ENCODE results near the gene C5orf58. TPM values are rescaled to one million over a fixed set of nuclear protein-coding genes. Genes with fewer than 3 reads are reported as not detected.
A peak's percentile ranks its signal among the peaks of the same experiment; 100 is the strongest.

Gene C5orf58
- total RNA-seq, 1 donor from 2014 or later, result not detected

DNA sequence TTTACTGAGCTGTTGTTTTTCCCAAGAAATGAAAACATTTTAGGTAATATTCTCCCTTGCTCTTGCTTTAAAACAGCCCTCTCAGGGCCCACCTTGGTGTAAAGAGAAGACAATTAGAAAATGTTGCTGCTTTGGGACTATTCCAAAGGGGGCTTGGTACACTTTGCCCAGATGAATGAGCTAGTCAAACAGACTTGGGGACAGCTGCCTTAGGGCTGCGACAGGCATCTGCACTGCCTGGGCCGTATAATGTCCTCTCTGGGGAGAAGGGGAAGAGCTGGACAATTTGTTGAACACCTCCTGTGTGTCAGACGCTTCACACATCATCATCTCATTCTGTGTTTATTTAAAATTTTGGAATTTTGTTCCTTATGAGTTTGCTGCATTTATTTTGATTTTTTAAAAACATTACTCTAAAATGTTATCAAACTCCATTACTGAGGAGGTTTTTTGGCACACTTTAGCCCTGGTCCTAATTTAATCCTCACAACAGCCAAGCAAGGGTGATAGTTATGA, 28.8 kb downstream of the C5orf58 start:
- DNase-seq, result no peak

GRCh38 chr5:170262061-170263045, 29.6 kb downstream of the C5orf58 start:
- no peak for DNase-seq

DNA sequence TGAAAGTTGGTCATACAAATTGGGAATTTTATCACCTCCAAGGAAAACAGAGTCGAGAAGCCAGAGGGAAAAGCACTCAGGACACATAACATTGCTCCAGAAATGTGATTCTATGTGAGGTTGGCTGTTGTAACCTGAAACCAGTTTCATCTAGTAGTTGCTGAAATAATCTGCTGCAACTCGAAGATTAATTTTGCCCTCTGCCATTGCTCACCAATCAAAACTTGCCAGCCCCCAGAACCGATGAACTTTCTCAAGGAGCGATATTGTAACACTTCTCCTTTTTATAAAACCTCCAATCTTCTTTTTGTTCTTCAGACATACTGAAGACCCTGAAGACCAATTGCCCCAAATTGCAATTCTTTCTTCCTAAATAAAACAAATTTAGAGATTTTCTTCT, 31.1 kb downstream of the C5orf58 start:
- DNase-seq, result no peak

DNA sequence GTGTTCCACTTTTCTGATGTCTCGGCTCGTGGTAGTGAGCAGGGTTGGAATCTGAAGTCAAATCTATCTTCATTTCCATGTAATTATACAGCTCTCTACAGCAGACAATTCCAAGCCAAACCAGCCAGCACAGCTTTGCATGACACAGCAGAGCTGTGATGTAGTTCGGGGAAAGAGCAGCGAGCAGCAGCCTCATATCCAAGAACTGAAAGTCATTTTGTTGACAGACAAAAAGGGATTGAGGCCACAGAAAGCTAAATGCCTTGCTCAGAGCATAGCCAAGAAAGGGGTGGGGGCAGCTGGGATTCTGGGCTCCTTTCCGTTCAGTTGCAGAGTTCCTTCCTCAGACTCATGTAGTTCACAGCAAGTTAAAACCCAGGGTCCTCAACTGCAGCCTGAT, 32.7 kb downstream of the C5orf58 start:
- no peak for DNase-seq

DNA sequence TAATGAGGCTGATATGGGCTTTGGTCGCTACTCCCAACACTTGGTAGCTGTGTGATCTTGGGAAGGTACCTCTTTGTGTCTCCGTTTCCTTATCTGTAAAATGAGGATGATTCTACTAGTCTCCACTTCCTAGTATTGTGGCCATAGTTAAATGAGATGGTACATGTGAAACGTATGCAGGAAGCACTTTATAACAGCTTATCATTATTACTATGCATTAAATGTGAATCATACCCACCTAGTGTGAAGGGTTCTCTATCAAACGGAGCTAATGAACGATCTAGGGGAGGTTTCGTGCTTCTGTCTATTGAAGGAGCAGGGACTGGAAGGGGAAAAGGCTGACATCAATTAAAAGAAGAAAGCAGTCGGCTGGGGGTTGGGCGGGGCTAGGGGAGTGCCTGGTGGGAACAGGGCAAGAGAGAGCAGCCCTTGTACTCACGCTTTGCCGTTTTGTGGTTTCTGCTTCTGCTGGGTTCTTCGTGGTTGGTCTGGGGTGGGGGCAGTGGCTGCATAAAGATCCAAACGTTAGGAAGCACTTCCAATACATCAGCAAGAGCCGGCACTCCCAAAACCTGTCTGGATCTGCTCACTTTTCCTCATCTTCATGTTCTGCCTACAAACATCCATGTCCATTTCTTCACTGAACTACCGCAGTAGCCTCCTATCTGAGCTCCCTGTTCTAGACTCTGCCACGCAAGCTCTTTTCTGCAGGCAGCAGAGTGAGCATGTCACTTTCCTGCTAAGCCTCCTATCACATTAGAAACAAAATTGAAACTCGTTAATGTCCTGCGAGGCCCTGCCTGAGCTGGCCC, 34.0 kb downstream of the C5orf58 start:
- no peak for DNase-seq

DNA sequence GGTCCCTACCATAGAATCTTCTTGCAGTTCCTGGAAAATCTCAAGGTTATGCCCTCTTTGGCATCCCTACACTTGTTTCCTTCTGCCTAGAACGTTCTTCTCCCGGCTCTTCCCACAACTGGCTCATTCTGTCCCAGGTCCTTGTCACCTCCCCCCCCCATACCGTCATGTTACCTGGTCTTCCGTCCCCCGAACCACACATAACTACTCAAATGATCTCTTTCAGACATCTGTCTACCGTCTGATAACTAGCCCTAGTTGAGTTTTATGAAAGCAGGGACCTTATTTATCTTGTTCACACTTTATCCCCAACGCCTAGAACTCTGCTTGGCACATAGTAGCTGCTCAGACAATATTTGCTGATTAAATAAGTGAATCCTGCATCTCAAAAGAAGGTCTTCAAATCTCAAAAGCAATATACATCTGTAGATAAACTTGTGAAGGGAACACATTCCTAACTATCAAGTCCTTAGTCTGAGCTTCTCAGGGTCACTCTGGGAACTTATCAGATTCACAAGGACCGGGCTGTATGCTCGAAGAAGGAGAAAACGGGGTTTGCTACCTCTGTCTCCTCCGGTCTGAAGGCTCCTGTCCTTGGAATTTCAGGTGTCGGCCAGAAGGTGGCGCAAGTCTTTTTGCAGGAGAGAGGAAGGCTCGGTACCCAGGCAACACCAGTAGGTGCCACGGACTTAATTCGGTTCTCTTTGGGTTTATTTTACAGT, 34.8 kb downstream of the C5orf58 start:
- DNase-seq, result peak; percentile 87

- no peak for DNase-seq
Measured at GRCh38 chr5:170268153-170268689, 35.4 kb downstream of the C5orf58 start.

DNA sequence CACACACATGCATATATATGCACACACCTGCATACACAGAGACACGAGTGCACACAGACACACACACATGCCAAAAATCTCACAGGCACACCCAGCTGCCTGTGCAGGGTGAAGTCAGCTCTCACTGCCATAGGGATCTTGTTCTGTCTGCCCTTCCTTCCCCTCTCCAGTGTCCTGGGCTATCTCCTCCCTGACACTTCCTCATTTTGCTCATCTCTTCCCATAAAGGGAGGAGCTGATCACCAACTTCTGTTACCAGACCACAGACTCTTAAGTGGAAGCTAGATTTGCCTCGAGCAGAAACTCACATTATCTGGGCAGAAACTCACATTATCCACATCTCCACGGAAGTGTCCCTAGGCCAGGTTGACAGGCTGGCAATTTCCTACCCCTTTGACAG, 36.1 kb downstream of the C5orf58 start:
- DNase-seq, result no peak

- peak; percentile 71 for DNase-seq
Measured at GRCh38 chr5:170269579-170269978, 36.8 kb downstream of the C5orf58 start.

DNA sequence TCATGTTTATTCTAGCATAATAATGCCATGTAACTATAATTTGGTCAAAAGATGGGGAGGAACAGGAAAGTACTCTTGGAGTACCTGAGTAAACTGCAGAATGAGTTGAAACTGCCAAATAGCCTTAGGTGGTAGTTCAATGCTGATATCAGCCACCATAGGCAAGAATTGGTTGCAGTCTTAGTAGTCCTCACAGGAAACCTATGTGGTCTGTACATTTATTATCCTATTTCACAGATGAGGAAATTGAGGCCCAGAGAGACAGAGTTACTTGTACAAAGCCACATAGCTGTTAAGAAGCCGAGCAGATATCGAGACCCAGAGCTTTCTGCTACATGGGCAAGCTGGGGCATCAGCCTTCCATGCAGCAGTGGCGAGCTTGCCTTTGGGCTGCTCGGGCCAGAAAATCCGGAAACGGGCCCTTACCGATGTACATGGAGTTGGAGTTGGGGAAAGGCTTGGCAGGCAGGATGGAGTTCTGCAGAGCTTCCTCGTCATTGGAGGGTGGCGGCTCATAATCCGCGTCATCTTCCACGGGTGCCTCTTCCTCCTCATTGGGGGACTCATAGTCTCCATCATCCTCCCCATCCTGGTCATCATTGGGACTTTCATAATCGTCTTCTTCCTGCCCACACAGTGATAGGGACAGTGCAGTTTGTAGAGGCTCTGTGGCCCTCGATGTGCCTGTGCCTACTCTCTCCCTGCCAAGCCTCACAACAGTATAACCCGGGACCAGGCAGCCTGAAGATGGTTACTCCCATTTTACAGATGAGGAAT, 37.7 kb downstream of the C5orf58 start:
- no peak for DNase-seq

DNA sequence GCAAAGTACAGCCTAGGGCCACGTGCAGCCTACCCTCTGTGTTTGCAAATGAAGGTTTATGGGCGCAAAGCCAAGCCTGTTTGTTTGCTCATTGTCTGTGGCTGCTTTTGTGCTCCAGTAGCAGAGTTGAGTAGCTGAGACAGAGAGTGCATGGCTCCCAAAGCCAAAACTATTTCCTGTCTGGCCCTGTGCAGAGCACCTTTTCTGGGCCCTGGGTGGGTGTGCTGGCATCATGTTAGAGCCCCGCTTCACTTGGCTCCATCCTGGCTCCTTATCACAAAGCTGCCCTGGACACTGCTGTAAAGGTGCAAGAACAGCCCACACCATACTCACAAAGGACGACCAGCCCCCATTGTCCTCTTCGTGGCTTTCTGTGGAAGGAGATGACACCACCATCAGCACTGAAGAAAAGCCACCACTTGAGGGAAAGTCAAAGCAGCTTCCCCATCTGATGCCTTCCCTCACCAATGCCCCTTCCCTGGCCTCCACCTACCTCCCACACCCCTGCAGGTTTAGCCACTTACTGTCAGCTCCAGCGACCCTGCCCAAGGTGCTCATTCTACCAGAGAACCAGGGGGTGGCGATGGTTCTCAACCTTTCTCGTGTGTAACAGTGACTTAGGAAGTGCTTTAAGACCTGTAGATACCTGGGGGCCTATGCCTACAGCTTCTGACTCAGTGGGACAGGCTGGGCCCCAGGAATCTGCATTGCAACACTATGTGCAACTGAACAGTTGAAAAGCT, 41.4 kb downstream of the C5orf58 start:
- DNase-seq, result peak; percentile 26

GRCh38 chr5:170275376-170275994, 42.7 kb downstream of the C5orf58 start:
- DNase-seq, result no peak

GRCh38 chr5:170276140-170276539, 43.4 kb downstream of the C5orf58 start:
- no peak for DNase-seq

DNA sequence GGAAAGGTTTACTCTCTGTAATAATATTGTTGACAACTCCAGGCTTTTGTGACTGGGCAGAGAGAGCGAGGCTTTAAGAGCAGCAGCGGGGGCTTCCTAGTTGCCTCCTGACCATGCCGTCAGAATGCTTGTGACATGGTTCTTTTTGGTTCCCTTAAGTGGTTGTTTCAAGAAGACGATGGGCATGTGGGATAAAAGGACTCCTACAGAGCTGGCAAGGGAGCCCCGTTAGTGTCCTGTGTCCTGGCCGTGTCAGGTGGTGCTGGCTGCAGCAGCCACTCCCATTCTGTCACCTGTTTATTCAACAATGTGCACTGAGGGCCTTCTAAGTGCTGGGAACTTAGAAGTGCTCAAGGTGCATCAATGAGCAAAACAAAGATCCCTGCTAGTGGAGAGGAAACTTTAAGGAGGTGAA, 45.1 kb downstream of the C5orf58 start:
- DNase-seq, result no peak

- DNase-seq, result peak; percentile 9
Measured at GRCh38 chr5:170278611-170279458, 46.0 kb downstream of the C5orf58 start.

DNA sequence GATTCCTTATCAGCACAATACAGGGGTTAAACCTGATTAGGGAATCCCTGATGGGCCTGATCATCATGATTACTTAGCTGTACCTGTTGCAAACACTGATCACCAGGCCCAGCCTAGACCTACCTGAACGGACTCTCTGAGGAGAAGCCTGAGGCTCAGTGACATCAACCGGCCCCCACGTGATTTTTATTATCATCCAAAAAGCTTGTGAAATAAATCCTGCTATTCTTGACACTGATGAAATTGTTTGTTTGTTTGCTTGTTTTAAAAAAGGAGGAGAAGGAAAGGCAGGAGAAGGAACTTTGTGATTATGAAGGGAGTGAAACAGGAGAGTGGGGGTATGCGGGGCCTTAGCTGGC, 46.7 kb downstream of the C5orf58 start:
- no peak for DNase-seq

DNA sequence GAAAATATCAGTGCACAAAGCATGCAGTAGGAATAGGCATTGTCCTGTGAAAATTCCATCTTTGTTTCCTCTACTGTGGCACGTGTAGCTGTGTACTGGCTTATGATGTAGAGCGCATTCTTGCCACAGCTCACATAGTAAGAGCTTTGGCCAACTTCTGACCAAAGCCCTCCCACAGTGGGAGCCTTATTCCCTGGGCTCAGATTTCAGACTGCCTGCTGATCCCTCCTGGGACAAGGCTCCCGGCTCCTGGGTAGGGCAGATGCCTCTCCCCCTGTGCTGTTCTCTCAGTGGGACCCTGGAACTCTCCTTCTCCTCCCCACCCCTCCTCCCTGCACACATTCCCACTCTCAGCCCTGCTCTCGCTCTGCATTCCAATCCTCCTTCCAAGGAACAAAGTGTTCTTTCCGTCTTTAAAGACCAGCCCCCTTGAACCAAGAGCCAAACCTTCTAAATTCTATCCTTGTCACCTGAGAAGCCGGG, 47.3 kb downstream of the C5orf58 start:
- no peak for DNase-seq

GRCh38 chr5:170283296-170283695, 50.5 kb downstream of the C5orf58 start:
- no peak for DNase-seq

GRCh38 chr5:170284231-170284630, 51.4 kb downstream of the C5orf58 start:
- DNase-seq, result no peak

Data from dermis blood vessel endothelial cell (primary cell).